Measurements from ENCODE around the gene ADO. TPM values are rescaled to one million over a fixed set of nuclear protein-coding genes. Genes with fewer than 3 reads are reported as not detected.

ADO gene
- total and polyA plus RNA-seq, 9 of the 15 experiments (the other 6 are each of a cell fraction or from before 2014, with no cell fraction given), result 3.0 to 20.0 (median 16.1) TPM

DNA sequence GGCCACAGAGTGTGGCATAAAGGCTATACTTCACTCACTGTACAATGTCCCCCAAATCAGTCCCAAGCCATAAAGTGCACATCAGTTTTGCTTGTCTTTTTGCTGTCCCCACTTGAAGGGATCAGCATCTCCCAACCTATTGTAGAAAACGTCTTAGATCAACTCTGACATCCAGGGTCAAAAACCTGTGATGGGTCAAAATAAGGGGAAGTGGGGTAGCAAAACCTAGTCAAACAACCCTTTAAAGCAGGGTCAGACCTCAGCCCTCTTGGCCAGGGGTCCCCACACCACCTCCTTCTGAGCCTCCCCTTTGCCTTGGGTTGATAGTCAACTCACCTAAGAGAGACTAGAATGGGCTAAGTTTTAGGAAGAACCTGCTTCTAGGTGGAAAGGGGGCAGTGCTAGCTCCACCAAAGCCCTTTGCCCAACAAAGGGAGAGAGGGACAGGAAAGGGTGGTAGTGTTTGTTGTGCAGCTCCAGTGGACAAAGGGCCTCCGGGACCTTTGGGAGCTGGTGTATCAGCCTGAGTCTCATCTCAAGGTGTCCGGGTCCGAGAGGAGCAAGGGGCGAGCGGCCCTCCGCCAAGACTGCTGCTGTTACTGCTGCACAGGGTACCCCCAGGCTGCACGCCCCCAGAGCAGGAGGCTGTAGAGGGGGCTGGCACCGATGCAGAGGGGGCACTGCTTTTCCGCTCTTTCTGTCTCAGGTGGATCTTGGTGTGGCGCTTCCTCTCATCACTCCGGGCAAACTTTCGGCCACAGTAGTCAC, 8.3 kb downstream of the ADO start:
- DNase-seq (ENCODE audit: extremely low read depth in 1 of 4, low spot score in 3 of 4) (peak in 1 of 4 experiments; percentile 12), FAIRE-seq (no peak), ATAC-seq (no peak)
- H3K27ac ChIP-seq (ENCODE audit: extremely low read depth, low read depth, low read length), result no peak overlapping the region
- no peaks in the 10 kb centered on the region for H3K9me1 ChIP-seq (ENCODE audit: control insufficient read depth, insufficient read depth, low read length)
- H3K79me2 ChIP-seq (ENCODE audit: control insufficient read depth, insufficient read depth, low read length), result peaks cover 7% of the 10 kb centered on the region; the same call in 1 of the 3 replicates
- H3K27me3 ChIP-seq (ENCODE audit: control insufficient read depth in 2 of 2, insufficient read depth in 2 of 2, low read length in 2 of 2), result peaks cover 12 to 37% of the 10 kb centered on the region in 2 experiments; a peak in 4 of 5 replicates
- no peak overlapping the region for H3K4me2 ChIP-seq (ENCODE audit: insufficient read depth, low read length)
- TF ChIP-seq, protein P1, sequence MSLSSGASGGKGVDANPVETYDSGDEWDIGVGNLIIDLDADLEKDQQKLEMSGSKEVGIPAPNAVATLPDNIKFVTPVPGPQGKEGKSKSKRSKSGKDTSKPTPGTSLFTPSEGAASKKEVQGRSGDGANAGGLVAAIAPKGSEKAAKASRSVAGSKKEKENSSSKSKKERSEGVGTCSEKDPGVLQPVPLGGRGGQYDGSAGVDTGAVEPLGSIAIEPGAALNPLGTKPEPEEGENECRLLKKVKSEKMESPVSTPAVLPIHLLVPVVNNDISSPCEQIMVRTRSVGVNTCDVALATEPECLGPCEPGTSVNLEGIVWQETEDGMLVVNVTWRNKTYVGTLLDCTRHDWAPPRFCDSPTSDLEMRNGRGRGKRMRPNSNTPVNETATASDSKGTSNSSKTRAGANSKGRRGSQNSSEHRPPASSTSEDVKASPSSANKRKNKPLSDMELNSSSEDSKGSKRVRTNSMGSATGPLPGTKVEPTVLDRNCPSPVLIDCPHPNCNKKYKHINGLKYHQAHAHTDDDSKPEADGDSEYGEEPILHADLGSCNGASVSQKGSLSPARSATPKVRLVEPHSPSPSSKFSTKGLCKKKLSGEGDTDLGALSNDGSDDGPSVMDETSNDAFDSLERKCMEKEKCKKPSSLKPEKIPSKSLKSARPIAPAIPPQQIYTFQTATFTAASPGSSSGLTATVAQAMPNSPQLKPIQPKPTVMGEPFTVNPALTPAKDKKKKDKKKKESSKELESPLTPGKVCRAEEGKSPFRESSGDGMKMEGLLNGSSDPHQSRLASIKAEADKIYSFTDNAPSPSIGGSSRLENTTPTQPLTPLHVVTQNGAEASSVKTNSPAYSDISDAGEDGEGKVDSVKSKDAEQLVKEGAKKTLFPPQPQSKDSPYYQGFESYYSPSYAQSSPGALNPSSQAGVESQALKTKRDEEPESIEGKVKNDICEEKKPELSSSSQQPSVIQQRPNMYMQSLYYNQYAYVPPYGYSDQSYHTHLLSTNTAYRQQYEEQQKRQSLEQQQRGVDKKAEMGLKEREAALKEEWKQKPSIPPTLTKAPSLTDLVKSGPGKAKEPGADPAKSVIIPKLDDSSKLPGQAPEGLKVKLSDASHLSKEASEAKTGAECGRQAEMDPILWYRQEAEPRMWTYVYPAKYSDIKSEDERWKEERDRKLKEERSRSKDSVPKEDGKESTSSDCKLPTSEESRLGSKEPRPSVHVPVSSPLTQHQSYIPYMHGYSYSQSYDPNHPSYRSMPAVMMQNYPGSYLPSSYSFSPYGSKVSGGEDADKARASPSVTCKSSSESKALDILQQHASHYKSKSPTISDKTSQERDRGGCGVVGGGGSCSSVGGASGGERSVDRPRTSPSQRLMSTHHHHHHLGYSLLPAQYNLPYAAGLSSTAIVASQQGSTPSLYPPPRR (CRISPR knock-in tag; IDR thresholded peaks at IDR 0.05; ENCODE audit: borderline replicate concordance), result no peak
- peak; percentile 61; the same call in 1 of the 2 replicates for TF ChIP-seq SPI1 (IDR thresholded peaks at IDR 0.05; ENCODE audit: borderline replicate concordance, low read depth, low read length)
- ChIA-PET CTCF (ENCODE audit: low intra/inter-chr PET ratio) (no interaction called here), POLR2A (interaction anchor here (0.7 kb wide), 1 partner anchor 354 kb away, joined by 4 read pairs; no protein-coding TSS in a partner anchor)
- peaks cover 5 to 38% of the 10 kb centered on the region in 2 experiments; a peak in 3 of 5 replicates for H3K4me1 ChIP-seq (replicated peaks in 1 of 2; ENCODE audit: control insufficient read depth in 2 of 2, insufficient read depth in 2 of 2, low read length in 2 of 2)
- H3K9me3 ChIP-seq (replicated peaks; ENCODE audit: control insufficient read depth, insufficient read depth, low read depth, low read length), result no peaks in the 10 kb centered on the region
- no peaks in the 10 kb centered on the region for H4K20me1 ChIP-seq (replicated peaks; ENCODE audit: control insufficient read depth, insufficient read depth, low read length)
- H3K36me3 ChIP-seq (ENCODE audit: control insufficient read depth, insufficient read depth, low read length), result peaks cover 10% of the 10 kb centered on the region; the same call in 1 of the 3 replicates
- in situ Hi-C loops (cut with MboI) (no loop called here), intact Hi-C loops (cut with micrococcal nuclease) (no loop called here)
- no peak overlapping the region for H2AFZ ChIP-seq (ENCODE audit: low read depth, low read length)
- H3K9ac ChIP-seq (ENCODE audit: insufficient read depth in 1 of 2, low read depth in 2 of 2, low read length in 2 of 2), result no peak overlapping the region; a peak in 1 of 4 replicates
- 11% methylated on average over 9 of the region's 13 CpGs for WGBS (ENCODE audit: insufficient coverage, low coverage, missing lambda C conversion rate)
- BruUV-seq (replicated peaks), result no TSS peak
- no peak overlapping the region for H3K4me3 ChIP-seq

Data from K562 (cell line).